ENCODE measurements around the gene SPATS2L. TPM values are rescaled to one million over a fixed set of nuclear protein-coding genes. Genes with fewer than 3 reads are reported as not detected.

SPATS2L gene
- total RNA-seq, 1 experiment from 2014 or later = 158 TPM

DNA sequence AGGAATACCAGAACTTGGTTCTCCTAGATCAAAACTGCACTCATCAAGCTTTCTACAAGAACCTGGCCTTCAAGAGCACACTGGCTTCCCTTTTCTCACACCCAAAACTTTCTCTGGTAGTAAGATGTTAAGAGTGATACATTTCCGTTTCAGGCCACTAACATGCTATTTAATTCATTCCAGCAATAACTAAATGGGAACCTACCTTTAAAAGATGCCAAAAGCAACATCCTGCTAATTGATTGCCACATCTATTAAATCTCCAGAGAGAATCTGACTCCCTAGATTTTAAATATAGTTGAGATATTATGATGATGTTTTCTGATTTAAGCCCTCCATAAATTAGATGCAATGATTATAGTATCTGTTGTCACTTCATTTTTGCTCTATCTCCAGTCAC, 131.8 kb downstream of the SPATS2L start:
- no peak for DNase-seq (ENCODE audit: low read depth)

DNA sequence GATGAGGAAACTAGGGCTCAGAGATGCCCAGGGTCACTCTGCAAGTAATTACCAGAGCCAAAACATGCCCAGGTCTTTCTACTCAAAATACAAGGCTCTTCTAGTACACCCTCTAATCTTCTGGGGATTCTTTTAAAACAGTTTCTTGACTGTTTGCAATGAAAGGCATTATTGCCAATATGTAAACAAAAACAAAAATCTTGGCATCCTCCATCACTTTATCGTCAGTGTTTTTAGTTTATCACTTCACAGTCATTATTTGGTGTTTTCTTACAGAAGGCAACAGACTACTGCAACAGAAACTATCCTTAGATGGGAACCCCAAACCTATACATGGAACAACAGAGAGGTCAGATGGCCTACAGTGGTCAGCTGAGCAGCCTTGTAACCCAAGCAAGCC, 132.4 kb downstream of the SPATS2L start:
- DNase-seq (ENCODE audit: low read depth) = no peak

DNA sequence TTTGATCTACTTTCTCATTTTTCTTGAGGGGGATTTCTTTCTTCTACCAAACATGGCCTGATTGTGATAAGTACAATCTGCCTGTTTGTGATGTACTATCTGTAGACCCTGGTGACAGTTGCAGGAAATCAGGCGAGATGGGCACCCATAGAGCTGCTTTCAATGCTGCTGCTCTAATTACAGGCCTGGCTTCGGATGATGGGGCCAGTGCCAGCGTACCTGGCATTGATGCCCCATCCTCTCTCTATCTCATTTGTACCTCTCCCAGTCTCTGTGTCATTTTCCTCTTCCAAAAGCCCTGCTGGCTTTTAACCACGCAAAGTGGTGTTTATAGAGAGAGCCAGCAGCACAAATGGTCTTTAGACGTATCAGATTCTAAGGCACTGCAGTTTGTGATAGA, 133.5 kb downstream of the SPATS2L start:
- no peak for DNase-seq (ENCODE audit: low read depth)

DNA sequence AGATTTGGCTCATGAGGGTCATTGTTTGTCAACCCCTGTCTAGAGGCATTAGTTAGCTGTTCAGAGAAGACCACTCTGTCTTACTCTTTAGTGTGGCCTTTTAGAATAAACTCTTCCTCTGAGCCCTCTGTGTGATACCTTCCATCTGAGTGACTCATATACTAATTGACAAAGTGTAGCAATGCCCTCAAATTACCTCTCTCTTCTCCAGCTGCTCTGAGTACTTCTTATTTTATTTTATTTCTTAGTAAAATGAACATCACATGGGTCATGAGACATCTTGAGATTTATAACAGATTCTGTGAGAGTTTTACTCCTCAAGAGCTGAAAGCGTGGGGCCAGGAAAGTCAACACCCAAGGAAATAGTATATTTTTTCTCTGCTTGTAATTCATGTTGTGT, 136.0 kb downstream of the SPATS2L start:
- peak; percentile 21 for DNase-seq (ENCODE audit: low read depth)

DNA sequence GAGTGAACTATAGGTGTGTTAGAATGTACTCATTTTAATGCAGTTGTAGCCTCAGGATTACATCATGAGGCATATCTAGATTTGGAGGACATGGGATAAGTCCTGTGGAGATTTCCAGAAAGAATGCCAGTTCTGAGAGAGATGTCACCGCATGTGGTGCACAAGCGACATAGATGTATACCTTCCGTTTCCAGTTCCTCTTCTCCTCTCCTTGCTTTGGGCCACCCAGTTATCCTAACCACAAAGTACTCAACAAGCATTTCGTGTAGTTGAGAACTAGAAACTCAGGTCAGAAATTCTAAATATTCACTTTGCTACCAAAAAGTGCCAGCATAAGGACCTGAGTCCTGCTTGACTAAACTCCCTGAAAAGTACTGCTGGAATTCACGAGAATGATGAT, 136.9 kb downstream of the SPATS2L start:
- no peak for DNase-seq (ENCODE audit: low read depth)

DNA sequence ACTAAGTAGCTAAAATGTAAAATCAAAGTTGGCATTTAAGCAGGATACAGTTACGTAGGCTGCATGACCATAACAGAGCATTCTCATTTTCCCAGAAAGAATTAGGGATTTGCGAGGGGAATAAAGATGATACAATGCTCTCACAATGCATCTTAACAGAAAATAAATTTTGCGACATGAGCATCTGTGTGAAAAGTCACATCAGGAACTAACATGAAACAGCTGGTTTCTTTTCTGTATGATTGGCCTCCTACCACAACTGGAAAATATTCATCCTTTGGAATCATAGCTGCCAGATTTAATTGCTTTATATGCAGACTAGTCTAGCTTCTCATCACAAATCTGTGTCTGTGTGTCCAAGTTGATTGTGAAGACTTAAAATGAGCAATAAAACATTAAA, 137.4 kb downstream of the SPATS2L start:
- DNase-seq (ENCODE audit: low read depth) = no peak

DNA sequence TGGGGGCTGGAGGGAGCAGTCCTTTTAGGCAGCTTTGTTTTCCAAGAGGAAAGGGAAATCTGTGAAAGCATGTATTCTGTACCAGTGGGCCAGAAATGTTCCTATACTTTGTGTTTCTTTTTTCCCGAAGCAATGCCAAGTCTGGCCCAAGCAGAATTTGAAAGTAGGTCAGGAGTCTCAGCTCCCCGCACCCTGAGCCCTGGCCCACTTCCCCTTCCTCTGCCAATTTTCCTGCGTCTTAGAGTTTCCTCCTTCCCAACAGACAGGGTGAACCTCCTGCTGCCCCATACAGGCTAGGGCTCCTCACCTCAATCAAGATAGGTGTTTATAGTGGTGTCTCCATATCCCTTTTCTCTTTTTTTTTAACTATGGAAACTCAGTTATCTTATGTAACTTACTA, 138.0 kb downstream of the SPATS2L start:
- no peak for DNase-seq (ENCODE audit: low read depth)

DNA sequence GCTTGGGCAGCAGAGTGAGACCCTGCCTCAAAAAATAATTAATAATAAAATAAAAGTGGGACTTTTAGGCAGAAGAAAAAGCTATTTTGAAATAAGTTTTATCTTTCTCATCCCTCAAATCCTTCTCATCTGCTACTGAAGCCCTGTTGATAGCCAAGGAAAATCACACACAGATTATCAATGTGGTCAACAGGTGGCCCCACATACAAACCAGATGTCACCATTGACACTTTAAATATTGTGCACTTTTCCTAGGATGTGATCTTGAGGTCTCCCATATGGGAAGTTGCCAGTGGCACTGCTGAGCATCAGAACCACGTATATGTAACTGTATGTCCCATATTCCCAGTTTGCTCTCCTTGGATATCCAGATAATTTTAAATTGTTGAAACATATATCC, 138.8 kb downstream of the SPATS2L start:
- DNase-seq (ENCODE audit: low read depth) = no peak

DNA sequence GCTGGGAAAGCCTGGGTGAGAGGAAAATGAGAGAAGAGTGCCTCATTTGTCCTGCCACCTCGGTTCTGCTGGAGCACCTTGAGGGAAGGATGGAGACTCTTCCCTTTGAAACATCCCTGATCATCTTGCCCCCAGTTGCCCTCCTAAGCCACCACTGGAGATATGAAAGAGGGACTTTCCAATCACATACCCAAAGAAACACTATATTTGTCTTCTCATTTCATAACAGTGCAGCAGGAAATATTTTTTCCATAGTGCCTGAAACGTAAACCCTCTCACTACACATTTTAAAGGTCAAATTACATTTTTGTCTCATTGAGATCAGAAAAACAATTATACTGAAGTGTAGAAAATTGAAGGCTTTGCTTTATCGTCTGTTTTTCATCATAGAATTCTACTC, 140.1 kb downstream of the SPATS2L start:
- DNase-seq (ENCODE audit: low read depth) = no peak

DNA sequence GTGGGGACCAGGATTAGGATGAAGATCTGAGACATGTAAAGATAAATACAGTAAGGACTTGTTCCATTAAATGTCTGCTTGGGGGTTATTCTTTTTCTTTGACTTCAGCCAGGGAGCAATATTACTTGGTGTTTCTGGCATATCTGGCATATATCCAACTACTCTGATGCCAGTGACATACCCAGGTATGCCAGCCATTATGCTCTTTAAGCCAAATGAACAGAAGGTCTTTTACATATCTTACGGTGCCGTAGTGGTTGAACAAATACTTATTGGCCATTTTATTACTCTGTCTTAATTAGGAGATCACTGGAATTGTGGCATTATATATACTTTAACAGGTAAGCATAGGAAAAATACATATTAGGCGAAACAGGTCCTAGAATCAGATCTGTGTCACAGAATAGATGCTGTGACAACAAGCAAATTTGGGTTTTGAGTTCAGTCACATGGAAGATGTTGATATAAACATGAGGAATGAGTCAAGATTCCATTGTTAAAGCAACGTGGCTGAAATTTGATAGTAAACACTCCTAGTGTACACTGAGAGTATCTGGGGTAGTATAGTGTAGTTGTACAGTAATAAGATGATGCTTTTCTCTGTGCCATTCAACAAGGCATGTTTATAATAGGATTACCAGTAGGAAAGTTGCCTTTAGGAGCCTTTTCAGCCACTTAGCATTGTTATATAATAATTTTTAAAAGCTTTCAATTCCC, 140.8 kb downstream of the SPATS2L start:
- no peak for DNase-seq (ENCODE audit: low read depth)

DNA sequence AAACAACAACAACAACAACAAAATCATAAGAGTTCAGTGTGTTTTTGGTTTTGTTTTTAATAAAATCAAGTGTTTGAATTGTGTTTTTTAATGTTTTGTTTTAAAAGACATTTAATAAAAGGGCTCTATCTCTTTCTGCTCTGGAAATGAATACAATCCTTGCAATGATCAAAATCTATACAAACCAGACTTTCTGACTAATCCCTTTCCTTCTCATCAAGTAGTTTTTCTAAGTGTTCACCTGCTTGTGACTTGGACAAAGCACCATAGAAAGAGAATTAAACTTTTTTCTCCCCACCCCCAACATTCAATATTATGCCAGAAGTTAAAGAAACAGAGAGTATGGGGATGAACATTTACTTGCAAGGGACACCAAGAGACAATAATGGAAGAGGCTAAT, 142.0 kb downstream of the SPATS2L start:
- DNase-seq (ENCODE audit: low read depth) = no peak

DNA sequence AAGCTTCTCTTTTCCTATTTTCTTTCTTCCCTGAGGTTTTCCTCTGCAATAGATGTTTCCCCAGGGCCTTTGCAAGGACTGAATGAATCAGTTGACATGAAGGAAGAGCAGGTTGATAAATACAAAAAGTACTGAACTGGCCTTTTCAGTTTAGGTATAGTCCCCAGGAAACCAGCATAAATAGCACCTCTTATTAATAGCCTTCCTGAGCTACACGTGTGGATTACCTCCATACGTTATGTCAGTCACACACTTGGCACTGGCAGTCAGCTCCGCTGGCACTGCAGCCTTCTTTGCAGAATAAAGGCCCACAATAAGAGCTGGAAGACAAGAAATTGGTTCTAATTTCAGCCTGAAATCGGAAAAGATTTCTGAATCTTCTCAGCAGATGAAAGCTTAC, 142.7 kb downstream of the SPATS2L start:
- DNase-seq (ENCODE audit: low read depth) = no peak

DNA sequence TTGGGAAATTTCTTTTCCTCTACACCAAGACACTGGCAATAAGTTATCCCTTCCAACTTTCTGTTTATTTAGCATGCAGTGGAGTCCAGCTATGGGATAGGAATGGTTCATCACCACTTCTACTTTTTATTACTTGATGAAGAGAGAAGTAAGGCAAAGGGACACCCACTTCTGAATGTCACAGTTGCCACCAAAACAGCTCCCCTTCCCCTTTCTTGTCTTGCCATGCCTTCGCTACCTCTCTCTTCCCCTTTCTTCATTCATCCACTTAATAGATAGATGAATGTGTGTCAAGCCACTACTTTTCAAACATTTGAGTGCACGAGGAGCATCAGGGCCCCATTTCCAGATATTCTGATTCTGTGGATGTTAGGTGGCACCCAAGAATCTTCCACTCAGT, 143.8 kb downstream of the SPATS2L start:
- DNase-seq (ENCODE audit: low read depth) = no peak

DNA sequence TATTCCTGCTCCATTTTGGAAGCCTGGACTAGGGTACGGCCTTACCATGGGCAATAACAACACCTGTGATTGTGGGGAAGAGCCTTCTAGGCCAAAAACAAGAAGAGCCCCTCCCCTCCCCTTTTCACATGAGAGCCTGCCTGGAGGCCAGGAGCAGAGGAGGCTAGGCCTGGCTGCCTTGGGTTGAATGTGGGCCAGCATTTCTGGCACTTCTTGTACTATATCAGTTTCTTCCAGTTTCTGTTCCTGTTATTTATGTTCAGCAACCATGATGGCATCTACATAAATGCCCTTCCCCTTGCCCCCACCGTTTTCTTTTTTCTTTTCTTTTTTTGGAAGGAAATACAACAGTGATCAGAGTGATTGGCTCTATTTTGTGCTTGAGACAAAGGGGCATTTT, 145.0 kb downstream of the SPATS2L start:
- DNase-seq (ENCODE audit: low read depth) = no peak

DNA sequence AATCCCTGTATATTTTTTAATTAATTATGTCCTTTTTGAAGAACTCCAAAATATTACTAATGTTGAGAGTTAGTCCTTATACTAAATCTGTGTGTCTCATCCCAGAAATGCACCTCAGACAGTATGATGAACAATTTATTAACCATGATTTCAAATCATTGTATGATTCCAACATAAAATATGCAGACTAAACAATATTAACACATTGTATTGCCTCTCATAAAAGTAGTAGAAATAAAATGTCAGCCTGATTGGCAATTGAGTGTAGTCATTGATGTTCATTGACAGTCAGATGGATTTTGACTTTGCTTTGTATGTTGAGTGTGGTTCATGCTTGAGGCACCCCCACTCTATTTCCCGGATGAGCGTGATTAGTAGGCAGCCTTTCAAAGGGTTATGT, 145.9 kb downstream of the SPATS2L start:
- no peak for DNase-seq (ENCODE audit: low read depth)

DNA sequence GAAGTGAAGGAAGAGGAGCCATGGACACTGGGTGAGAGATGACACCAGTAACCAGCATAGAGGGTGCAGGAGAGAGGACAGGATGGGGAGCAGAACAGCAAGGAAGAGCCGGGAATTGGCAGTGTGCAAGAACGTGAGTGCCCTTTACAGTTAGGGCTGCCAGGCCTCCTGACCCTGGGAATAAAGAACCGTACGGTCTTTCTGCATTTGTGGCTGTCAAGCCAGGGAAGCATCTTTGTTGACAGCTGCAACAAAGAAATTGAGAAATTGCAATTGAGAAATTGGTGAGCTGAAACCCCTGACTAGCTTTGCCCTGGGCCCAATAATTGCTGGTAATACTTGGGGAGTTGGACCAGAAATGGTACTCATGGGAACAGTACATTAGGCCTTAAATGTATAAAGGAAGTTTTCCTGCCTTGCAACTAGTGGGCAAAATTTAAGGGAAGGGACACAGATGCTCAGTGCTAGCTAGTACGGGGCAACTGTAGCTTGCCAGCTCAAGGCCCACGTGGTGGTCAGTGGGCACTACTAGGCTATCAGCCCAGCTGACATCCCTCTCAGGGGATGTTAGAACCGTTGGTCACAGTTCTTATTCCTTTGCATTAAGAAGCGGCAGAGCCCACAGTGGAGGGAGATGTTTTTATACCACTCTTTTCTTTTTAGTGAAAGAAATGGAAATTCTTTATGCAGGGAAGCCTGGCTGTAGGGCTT, 146.8 kb downstream of the SPATS2L start:
- no peak for DNase-seq (ENCODE audit: low read depth)

DNA sequence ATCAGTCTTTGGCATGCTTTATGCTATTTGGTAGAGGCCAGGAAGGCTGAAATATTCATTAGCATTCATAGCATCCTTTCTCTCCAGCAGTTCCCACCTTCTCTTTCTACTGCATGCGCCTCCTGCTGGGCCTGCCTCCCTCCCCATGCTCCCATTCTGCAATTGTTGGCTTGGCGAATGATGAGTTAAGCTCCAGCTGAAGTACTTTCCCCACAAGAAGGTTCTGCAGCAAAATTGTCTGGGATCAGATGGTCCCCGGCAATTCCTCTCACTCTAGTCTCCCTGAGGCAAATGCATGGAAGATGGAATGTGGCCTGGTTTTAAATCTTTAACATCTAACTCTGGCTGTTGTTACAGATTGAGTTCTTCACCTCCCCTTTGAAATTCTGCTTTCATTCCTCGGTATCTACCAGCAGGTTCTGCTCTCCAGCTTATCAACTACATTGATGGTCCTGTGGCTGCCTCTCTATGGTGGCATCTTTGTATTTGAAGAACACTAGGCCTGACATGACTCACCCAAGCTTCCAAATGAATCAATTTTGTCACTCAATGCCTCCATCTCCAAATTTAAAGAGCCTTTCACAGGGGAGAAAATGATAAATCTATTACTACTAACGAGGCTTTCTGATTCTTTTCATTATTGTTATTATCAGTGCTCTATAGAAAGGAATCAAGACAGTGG, 147.5 kb downstream of the SPATS2L start:
- no peak for DNase-seq (ENCODE audit: low read depth)

DNA sequence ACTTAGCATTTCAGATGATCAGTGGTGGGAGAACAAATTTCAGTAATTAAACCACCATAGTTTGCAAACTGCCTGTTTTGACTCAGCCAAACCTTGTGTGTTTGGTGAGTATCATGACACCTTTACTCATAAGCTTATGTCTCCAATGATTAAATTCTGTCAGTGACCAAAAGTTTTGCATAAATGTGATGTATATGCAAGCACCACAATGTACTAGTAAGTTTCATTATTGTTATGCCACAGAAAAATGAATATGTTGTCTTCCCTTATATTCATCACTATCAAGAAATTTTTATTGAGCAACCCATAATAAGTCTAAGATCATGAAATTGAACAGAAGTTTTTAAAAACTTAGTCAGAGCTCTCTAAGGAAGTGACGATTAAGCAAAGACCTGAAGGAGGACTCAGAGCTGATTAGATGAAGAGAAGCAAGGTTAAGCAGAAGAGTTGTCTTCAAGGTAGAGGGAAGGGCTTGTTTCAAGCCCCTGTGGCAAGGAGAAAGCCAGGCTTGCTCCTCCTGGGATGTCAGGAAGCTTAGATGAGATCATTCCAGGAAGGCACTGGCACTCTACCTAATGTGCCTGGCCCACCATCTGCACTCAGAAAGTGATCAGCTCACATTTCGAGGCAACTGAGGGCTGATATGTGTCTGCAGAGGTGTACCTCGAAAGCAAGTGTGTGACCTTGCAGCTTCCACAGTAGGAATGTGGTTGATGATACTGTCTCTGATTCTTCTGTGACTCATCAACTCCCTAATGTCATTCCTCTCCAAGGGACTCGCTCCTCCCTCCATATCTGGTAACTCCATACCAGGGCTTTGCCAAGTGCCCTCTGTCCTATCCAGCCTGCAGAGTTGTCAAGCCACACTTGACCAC, 148.7 kb downstream of the SPATS2L start:
- peak; percentile 84 for DNase-seq (ENCODE audit: low read depth)

DNA sequence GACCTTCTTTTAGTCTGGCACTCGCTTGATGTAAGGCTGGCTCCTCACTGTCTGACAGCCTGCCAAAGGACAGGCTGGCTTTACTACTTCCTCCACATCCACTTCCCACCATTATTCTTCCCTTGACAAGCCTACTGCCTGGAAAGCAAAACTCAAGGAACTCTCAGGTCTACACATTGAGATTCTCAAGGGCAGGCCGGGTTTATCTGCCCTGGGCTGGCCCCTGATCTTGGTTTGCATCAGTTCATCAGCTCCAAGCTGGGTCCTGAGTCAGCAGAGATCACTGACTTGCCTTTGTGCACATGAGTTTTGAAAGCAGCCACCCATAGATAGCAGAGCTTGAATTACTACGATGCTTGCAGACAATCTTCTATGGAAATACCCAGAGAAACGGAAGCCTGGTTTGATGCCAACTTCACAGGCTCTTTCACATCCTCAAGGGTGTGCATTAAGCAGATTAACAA, 149.5 kb downstream of the SPATS2L start:
- peak; percentile 26 for DNase-seq (ENCODE audit: low read depth)

DNA sequence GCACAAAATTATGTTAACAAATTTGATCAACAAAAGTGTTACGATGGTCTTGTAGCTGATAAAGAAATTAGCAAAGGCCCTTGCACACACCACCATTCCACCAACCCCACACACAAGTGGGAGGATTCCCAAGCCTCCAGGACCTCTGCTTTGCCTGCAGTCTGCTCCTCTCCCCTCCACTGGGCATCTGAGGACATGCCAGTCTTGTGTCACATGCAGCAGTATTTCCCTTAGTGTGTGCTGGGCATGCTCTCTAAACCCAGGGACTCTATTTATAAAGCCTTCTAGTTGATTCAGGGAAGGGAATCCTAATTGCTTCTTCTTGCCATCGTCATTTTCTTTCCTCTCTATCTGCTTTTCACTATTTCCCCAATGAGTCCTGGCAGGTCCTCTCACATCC, 150.1 kb downstream of the SPATS2L start:
- no peak for DNase-seq (ENCODE audit: low read depth)

DNA sequence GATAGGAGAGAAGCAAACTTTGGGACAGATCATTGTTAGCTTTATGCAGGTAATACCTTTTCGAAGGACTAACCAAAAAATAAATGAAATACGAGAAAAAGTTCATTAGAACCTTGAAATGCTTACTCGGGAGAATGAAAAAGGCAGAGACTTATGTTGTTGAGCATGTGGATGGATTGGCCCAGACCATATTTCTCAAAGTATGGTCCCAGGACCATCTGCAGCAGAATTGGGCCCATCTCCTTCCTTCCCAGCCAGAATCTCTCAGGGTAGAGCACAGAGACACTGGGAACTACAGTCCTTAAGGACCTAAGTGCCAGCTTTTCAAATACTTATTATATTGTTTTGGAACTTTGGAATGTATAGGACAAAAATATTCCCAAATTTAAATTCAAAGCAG, 152.6 kb downstream of the SPATS2L start:
- DNase-seq (ENCODE audit: low read depth) = no peak

All from HT1080 (cell line).